Measurements from ENCODE around the gene ARHGAP33. TPM values are rescaled to one million over a fixed set of nuclear protein-coding genes. Genes with fewer than 3 reads are reported as not detected.

The ARHGAP33 gene
- total and polyA plus RNA-seq, 2 donors (not counting 1 experiment from before 2014, with no cell fraction given), result 0.58 to 2.3 TPM

- H3K4me3 ChIP-seq (replicated peaks in 1 of 4; ENCODE audit: control extremely low read depth in 1 of 4, insufficient read depth in 1 of 4, low read depth in 3 of 4, low read length in 4 of 4), result no peak overlapping the region
- no peak overlapping the region for H2AFZ ChIP-seq (ENCODE audit: low read length)
- no peak for DNase-seq (ENCODE audit: low read depth in 2 of 2)
- TF ChIP-seq EZH2 (IDR thresholded peaks at IDR 0.05; ENCODE audit: low read length, missing control alignments), result no peak
- TF ChIP-seq CTCF (conservative IDR thresholded peaks at IDR 0.05 in 1 of 2, IDR thresholded peaks at IDR 0.05 in 1 of 2; ENCODE audit: low read depth in 1 of 2, low read length in 2 of 2), result no peak
- H3K27me3 ChIP-seq (ENCODE audit: control insufficient read depth, insufficient read depth, low read length), result peaks cover 11% of the 10 kb centered on the region
- no peak overlapping the region for H3K27ac ChIP-seq (ENCODE audit: insufficient read depth, low read length)
- no peaks in the 10 kb centered on the region for H3K36me3 ChIP-seq (ENCODE audit: control insufficient read depth, insufficient read depth, low read length)
- H3K9me3 ChIP-seq (ENCODE audit: control insufficient read depth, insufficient read depth, low read depth, low read length), result no peaks in the 10 kb centered on the region
- H3K9ac ChIP-seq (ENCODE audit: insufficient read depth, low read length), result no peak overlapping the region
- H3K79me2 ChIP-seq (ENCODE audit: control insufficient read depth, insufficient read depth, low read length), result no peaks in the 10 kb centered on the region
- H4K20me1 ChIP-seq (ENCODE audit: control insufficient read depth, extremely low read depth, insufficient read depth, low read length), result no peaks in the 10 kb centered on the region
- no peak overlapping the region for H3K4me2 ChIP-seq (ENCODE audit: extremely low read depth, insufficient read depth, low read length)
- H3K4me1 ChIP-seq (ENCODE audit: control insufficient read depth, extremely low read depth, insufficient read depth, low read length), result no peaks in the 10 kb centered on the region
Measured at GRCh38 chr19:35811317-35812219, 36.2 kb downstream of the ARHGAP33 start.

- Histone ChIP-seq H3K4me2 (ENCODE audit: extremely low read depth, insufficient read depth, low read length) (no peak within 1 kb of the TSS), H3K36me3 (ENCODE audit: control insufficient read depth, insufficient read depth, low read length) (no peaks in the 10 kb centered on the region), H3K4me3 (replicated peaks in 1 of 4; ENCODE audit: control extremely low read depth in 1 of 4, insufficient read depth in 1 of 4, low read depth in 3 of 4, low read length in 4 of 4) (no peak within 1 kb of the TSS), H3K79me2 (ENCODE audit: control insufficient read depth, insufficient read depth, low read length) (no peaks in the 10 kb centered on the region), H3K9ac (ENCODE audit: insufficient read depth, low read length) (no peak within 1 kb of the TSS), H3K9me3 (ENCODE audit: control insufficient read depth, insufficient read depth, low read depth, low read length) (no peaks in the 10 kb centered on the region), H3K27me3 (ENCODE audit: control insufficient read depth, insufficient read depth, low read length) (peaks cover 11% of the 10 kb centered on the region), H3K27ac (ENCODE audit: insufficient read depth, low read length) (no peak within 1 kb of the TSS), H3K4me1 (ENCODE audit: control insufficient read depth, extremely low read depth, insufficient read depth, low read length) (no peaks in the 10 kb centered on the region), H4K20me1 (ENCODE audit: control insufficient read depth, extremely low read depth, insufficient read depth, low read length) (no peaks in the 10 kb centered on the region), H2AFZ (ENCODE audit: low read length) (no peak within 1 kb of the TSS)
- no peak for DNase-seq (ENCODE audit: low read depth in 2 of 2)
- TF ChIP-seq EZH2 (IDR thresholded peaks at IDR 0.05; ENCODE audit: low read length, missing control alignments) (no peak), CTCF (conservative IDR thresholded peaks at IDR 0.05 in 1 of 2, IDR thresholded peaks at IDR 0.05 in 1 of 2; ENCODE audit: low read depth in 1 of 2, low read length in 2 of 2) (no peak)
Measured at GRCh38 chr19:35812220-35813042, 37.1 kb downstream of the ARHGAP33 start, which contains the start of gene PRODH2. TSS of gene PRODH2 (minus strand) at chr19:35812845. CDS start at chr19:35812805, 40 bp downstream.
